ENCODE results near the gene YKT6.

YKT6 gene

GRCh38 chr7:44218418-44219201, 17.8 kb downstream of the YKT6 start:
- DNase-seq (ENCODE audit: low read depth), result no peak

GRCh38 chr7:44219371-44220045, 18.7 kb downstream of the YKT6 start:
- DNase-seq (ENCODE audit: low read depth), result no peak

- DNase-seq (ENCODE audit: low read depth), result no peak
Measured at GRCh38 chr7:44220046-44220357, 19.2 kb downstream of the YKT6 start.

GRCh38 chr7:44220358-44221112, 19.8 kb downstream of the YKT6 start:
- DNase-seq (ENCODE audit: low read depth), result no peak

GRCh38 chr7:44221231-44221791, 20.5 kb downstream of the YKT6 start:
- no peak for DNase-seq (ENCODE audit: low read depth)

- DNase-seq (ENCODE audit: low read depth), result no peak
Measured at GRCh38 chr7:44222074-44222473, 21.3 kb downstream of the YKT6 start.

- DNase-seq (ENCODE audit: low read depth), result no peak
Measured at GRCh38 chr7:44222776-44223261, 22.0 kb downstream of the YKT6 start.

GRCh38 chr7:44223362-44224079, 22.7 kb downstream of the YKT6 start:
- DNase-seq (ENCODE audit: low read depth), result no peak

- no peak for DNase-seq (ENCODE audit: low read depth)
Measured at GRCh38 chr7:44224080-44224973, 23.5 kb downstream of the YKT6 start.

- DNase-seq (ENCODE audit: low read depth), result no peak
Measured at GRCh38 chr7:44224974-44225565, 24.3 kb downstream of the YKT6 start.

GRCh38 chr7:44225566-44226395, 25.0 kb downstream of the YKT6 start:
- DNase-seq (ENCODE audit: low read depth), result no peak

- DNase-seq (ENCODE audit: low read depth), result no peak
Measured at GRCh38 chr7:44226396-44226753, 25.6 kb downstream of the YKT6 start.

GRCh38 chr7:44227911-44228310, 27.1 kb downstream of the YKT6 start:
- DNase-seq (ENCODE audit: low read depth), result no peak

GRCh38 chr7:44228571-44229350, 28.0 kb downstream of the YKT6 start:
- no peak for DNase-seq (ENCODE audit: low read depth)

GRCh38 chr7:44229546-44230105, 28.8 kb downstream of the YKT6 start:
- DNase-seq (ENCODE audit: low read depth), result no peak

- no peak for DNase-seq (ENCODE audit: low read depth)
Measured at GRCh38 chr7:44230286-44230685, 29.5 kb downstream of the YKT6 start.

GRCh38 chr7:44231088-44231487, 30.3 kb downstream of the YKT6 start:
- no peak for DNase-seq (ENCODE audit: low read depth)

- no peak for DNase-seq (ENCODE audit: low read depth)
Measured at GRCh38 chr7:44232396-44232795, 31.6 kb downstream of the YKT6 start.

Data from amniotic epithelial cell (primary cell).